Measurements from ENCODE around the gene IPP.

DNA sequence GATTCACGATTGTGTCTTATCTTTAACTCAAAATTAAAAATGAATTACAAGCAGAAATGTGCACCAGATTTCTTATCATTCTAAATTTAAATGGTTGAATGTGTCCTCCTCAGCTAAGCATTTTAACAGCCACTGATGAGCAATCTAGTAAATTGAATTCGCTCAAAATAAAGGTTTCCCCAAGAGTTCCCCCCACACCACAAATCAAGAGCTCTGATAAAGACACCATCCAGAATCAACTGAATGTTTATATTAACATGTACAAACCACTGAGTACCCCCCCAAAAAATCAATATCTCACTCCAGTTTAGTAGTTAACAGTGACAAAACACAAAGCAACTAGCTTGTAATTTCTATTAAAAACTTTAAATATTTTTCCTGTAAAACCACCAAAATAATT lies 66.1 kb downstream of the IPP start:
- TF ChIP-seq, protein P1, sequence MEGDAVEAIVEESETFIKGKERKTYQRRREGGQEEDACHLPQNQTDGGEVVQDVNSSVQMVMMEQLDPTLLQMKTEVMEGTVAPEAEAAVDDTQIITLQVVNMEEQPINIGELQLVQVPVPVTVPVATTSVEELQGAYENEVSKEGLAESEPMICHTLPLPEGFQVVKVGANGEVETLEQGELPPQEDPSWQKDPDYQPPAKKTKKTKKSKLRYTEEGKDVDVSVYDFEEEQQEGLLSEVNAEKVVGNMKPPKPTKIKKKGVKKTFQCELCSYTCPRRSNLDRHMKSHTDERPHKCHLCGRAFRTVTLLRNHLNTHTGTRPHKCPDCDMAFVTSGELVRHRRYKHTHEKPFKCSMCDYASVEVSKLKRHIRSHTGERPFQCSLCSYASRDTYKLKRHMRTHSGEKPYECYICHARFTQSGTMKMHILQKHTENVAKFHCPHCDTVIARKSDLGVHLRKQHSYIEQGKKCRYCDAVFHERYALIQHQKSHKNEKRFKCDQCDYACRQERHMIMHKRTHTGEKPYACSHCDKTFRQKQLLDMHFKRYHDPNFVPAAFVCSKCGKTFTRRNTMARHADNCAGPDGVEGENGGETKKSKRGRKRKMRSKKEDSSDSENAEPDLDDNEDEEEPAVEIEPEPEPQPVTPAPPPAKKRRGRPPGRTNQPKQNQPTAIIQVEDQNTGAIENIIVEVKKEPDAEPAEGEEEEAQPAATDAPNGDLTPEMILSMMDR (optimal IDR thresholded peaks at IDR 0.05 in 1 of 3, IDR thresholded peaks at IDR 0.05 in 1 of 3, conservative IDR thresholded peaks at IDR 0.05 in 1 of 3; ENCODE audit: extremely low read depth in 1 of 3, insufficient read depth in 2 of 3, low read length in 3 of 3): no peak
- TF ChIP-seq EZH2 (IDR thresholded peaks at IDR 0.05; ENCODE audit: low read length): no peak
